CMK (cell line): ENCODE data around the gene PARP16.

Experiments used
- DNase-seq: peaks from one replicate; pipeline ENCODE4 v3.0.0-alpha.2; 2010; ENCODE audit warnings: low read depth

The PARP16 gene, protein sequence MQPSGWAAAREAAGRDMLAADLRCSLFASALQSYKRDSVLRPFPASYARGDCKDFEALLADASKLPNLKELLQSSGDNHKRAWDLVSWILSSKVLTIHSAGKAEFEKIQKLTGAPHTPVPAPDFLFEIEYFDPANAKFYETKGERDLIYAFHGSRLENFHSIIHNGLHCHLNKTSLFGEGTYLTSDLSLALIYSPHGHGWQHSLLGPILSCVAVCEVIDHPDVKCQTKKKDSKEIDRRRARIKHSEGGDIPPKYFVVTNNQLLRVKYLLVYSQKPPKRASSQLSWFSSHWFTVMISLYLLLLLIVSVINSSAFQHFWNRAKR

DNA sequence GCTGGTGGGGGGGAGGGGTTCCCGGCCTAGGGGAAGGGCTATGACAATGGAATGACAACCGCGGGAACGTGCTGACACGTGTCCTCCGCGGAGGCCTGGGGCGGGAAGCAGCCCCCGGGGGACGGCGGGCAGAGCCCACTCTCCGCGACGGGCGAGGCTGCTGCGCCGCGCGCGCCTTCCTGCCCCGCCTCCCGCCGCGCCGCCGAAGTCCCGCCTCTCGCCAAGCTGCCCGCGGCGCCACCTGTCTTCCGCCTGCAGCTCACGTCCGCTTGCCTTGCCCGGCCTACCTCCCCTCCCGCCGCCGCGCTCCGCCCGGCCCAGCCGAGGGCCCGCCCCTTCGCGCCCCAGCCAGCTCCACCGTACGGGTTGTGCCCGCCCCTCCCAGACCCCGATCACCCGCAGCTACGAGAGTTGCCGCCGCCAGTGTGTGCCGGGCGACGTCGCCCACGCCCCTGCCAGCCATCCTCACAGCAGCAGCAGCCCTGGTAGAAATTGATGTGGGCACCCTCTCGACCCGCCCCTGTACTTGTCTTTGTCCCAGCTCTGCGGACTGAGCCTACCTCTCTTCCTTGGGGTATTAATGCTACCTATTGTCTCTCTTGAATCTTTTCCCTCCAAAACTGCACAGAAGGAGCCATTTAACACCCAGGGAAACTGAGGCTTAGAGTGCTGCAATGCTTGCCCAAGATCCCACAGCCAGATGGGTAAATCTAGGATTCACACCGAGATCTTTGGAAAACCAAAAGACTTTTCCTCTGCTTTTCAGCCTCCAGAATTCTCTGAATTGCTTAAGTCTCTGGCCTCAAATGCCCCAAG lies at the start of gene PARP16:
TSS of gene PARP16 (minus strand) at position 180 of the 816 bp plus-strand sequence. CDS start 457 bp downstream, outside the sequence.
- DNase-seq: peak; percentile 78

GRCh38 chr15:65335278-65336055 lies 48.8 kb upstream of the PARP16 start:
- no peak for DNase-seq

- DNase-seq: no peak
Measured at GRCh38 chr15:65334586-65335231, 48.0 kb upstream of the PARP16 start.

GRCh38 chr15:65333856-65334255 lies 47.2 kb upstream of the PARP16 start:
- DNase-seq: no peak

- DNase-seq: no peak
Measured at GRCh38 chr15:65333148-65333820, 46.6 kb upstream of the PARP16 start.

- DNase-seq: no peak
Measured at GRCh38 chr15:65332391-65333147, 45.9 kb upstream of the PARP16 start.

DNA sequence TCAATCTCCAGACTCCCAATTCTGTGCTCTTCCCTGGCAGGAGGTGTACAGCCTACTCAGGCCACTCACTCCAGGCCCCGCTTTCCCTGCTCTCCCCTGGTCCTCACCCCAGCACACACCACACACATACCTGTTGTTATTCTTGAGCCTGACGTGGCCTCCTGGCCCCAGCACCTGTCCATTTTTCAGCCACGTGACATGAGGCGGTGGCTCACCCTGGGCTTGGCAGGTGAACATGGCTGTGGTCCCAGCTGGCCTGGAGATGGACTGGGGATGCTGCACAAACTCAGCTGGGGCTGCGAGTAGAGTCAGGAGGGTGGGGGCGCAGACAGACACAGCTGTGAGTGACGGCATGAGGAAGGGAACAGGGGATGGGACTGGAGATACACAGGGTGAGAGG lies 45.1 kb upstream of the PARP16 start:
- DNase-seq: no peak

- DNase-seq: no peak
Measured at GRCh38 chr15:65330934-65331645, 44.4 kb upstream of the PARP16 start.

DNA sequence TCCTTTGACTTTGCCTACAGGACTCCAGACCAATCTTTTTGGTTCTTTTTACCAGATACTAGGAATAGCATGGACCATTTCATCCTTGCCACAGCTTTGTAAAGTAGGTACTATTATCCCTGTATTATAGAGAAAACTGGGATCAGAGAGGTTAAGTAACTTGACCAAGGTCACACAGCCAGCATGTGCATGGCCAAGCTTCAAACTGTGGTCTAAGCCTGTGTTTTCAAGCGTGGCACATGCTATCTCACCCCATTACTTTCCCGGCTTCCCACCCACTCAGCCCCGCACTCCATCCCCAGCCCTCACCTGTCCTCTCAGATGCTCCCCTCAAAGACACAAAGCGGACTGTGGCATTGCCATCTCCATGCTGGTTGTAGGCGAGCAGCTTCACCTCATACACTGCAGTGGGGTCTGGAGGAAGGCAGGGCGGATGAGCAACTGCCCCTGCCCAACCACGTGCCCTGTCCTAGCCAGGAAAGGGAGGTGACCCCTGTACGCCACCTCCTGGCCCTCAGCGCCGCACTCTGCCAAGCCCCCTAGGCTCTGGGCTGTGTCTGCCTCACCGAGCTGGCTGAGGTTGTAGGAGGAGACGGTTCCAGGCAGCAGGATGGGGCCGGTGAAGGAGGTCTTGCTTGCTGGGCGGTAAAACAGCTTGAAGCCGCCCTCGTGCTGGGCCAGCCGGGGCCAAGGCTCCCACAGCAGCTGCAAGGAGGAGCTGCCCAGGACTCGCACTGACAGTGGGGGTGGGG lies 43.5 kb upstream of the PARP16 start:
- no peak for DNase-seq

DNA sequence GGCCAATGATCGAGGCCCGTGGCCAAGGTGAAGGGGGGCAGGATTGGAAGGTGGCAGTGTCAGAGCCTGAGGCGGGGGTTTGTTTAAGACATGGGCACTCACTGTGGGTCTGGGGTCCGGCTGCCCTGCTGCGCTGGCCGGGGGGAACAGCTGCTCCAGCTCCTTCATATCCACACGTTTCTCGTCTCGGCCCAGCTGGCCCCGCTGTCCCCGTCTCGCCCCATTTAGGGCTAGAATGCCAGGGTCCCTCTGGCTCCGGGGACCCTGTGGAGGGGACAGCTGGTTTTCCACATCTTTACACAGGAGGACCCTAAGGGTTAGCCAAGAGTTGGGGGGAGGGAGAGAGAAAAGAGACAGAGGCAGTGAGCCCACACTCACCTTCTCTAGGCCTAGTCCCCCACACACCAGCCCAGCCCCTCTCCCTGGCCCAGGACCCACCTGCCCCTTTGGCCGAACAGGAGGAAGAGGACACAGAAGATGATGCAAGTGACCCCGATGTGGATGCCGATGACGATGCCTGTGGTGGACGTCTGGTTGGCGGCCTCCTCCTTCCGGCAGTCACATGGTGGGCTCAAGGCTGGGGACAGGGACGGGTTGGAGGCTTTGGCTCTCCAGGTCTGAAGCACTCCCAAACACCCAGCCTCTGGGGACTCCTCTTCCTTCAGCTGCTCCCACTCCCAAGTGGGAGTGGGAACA lies 42.8 kb upstream of the PARP16 start:
- no peak for DNase-seq

- DNase-seq: no peak
Measured at GRCh38 chr15:65328506-65329287, 42.0 kb upstream of the PARP16 start.

- DNase-seq: no peak
Measured at GRCh38 chr15:65327651-65328393, 41.1 kb upstream of the PARP16 start.

DNA sequence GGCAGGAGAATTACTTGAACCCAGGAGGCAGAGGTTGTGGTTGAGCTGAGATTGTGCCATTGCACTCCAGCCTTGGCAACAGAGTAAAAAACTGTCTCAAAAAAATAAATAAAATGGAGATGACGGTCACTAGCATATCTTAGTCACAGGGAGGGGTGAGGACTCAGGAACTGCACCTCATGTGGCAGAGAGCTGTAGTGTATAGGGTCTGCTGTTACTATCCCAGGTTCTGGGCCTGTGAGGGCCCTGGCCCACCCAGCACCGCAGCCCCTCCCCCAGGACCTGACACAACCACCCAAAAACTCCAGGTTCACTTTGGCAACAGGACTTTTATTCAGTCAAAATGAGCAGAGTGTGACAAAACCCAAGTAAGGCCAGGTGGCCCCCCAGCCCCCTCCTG lies 40.1 kb upstream of the PARP16 start:
- no peak for DNase-seq

GRCh38 chr15:65326117-65326526 lies 39.4 kb upstream of the PARP16 start:
- DNase-seq: no peak

DNA sequence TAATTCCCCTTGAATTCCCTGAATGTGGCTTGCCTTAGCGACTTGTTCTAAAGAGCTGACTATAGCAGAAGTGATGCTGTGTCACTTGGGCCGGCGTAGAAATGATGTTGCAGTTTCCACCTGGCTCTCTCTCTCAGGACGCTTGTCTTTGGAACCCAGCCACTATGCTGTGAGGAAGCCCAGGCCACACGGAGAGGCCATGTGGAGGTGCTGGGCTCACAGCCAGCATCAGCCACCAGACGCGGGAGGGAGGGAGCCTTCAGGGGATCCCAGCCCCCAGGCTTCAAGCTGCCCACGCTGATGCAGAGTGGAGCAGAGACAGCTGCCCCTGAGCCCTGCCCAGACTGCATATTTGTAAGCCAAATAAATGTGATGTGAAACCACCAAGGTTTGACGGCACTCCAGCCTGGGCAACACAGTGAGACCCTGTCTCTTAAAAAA lies 36.4 kb upstream of the PARP16 start:
- DNase-seq: no peak

DNA sequence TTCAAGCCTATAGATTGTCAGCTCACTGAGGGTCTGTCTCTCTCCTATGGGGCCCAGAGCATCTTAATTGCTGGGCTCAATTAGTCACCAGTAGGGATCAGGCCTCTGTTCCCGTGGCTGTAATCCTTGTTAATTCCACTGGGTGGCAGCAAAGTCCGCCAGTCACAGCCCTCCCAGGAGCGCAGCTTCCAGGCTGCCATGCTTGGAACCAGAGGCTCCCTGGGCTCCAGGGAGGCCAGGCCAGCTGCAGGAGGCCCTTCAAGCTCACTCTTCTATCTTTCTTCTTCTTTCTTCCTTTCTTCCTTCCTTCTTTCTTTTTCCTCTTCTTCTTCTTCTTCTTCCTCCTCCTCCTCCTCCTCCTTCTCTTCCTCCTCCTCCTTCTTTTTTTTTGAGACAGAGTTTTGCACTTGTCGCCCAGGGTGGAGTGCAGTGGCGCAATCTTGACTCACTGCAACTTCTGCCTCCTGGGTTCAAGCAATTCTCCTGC lies 32.2 kb upstream of the PARP16 start:
- peak; percentile 29 for DNase-seq

DNA sequence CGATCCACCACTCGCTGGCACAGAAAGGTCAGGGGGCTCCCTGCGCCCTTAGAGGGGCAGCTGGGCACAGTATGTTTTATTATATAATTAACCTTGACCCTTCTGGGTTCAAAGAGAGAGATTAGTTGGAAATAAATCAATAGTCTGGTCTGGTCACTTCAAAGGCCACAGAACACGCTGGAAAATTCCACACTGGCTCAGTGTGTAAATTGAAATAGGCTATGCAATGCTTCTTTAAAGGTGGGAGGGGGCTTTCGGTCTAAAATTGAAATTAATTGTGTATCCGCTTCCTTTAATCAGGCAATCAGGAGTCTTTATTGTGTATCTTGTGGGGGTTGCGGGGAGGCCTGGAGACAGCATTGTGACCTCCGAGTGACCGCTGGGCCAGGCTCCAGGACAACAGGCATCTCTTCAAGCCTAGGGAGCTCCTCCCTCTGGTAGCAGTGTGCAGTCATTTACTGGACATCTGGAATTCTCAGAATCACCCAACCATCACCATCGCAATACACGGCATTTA lies 25.8 kb upstream of the PARP16 start:
- no peak for DNase-seq
